ENCODE results near the gene ANKRD53.

ANKRD53 gene

GRCh38 chr2:70978341-70979179 lies at the start of gene ANKRD53:
Gene ANKRD53, plus strand, starts transcription at chr2:70978630. Its CDS starts 16 bp downstream, at chr2:70978646.
- peak in 1 of 2 donors; percentile 15 for DNase-seq

DNA sequence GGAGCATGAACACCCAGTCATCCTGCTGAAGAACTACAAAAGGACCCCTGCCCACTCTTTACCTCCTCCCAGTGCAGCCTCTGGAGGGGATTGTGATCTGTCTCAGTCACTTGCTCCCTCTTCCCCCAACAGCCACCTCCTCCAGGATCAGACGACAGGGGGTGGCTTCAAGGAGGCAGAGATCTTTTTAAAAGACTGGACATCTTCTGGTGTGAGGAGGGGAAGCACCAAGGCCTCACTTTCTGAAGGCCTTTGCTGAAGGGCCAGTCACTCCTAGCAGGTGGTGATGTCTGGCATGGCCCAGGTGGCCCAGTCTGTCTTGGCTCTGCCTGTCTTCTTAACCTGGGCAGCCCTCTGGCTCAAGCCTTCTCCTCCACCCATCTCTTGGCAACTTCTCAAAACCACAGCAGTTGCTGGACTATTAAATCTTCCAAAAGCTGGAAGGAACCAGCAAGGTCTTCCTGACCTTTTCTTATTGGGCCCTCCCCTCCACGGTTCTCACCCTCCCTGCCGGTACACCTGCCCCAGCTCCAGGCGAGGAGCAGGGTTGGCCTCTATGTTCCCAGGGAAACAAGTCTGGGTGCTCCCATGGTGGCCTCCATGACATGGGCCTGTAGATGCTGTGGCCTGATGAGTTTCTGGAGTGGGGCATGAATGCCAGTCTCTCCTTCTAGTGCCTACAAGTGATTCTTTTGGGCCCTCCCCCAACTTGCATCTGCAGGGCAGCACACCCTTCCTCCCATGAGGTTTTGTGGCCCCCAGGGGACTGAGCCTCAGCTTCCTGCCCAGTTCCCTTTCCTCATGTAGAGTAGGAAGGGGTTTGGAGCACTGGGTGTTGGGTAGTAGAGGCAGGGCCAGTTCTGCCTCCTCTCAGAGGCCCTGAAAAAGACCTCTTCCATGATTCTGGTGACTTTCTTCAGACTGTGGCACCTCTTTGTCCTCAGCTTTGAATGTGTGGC lies 47.8 kb upstream of the ANKRD53 start:
- DNase-seq: no peak

DNA sequence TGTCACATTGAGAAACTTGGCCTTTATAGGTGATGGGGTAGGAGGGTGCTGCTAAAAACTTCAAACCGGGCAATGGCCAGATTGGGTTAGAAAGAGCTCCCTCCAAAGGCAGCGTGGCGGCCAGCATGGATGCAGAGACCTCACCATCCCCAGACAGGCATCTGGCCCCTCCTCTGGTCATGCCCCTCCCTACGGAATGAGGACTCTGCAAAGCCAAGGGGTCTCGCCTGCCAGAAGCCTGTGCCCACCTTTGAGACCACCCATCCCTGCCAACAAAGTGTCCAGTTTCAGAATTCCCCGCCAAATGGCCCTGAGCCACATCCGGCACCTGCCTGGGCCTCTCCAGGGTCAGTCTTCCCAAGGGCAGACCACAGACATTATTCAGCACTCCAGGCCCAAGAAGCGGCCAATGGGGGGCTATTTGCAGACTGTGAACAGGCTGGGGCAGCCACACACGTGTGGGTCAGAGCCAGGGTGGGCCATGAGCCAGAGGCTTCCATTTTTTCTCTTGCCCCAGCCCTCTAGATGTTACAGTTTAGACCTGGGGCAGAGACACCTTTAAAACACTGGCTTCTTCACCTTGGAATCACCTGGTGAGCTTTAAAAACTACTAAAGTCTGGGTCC lies 46.9 kb upstream of the ANKRD53 start:
- DNase-seq: no peak

GRCh38 chr2:70932631-70933230 lies 45.7 kb upstream of the ANKRD53 start:
- DNase-seq: no peak

DNA sequence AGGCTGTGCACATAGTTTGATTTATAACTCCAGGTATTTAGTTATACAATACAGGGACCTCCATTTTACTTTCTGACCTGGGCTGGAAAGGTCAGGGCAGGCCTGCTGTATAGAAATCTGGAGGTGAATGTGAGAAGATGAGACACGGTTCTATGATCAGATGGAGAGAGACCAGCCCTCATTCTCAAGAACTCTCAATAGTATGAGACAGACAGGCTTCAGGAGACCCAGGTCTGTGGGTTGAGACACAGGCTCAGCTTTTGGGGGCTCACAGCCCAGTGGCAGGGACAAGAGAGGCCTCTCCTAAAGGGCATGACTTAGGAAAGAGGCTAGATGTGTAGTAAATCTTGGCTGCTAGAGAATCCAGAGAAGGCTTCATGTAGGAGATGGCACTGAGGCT lies 43.4 kb upstream of the ANKRD53 start:
- no peak for DNase-seq

- no peak for DNase-seq
These were observed 42.8 kb upstream of the ANKRD53 start, which contains the start of gene ATP6V1B1 for GRCh38 chr2:70935468-70936164. Gene ATP6V1B1, plus strand, starts transcription at chr2:70935900. Its CDS starts 55 bp downstream, at chr2:70935955.

GRCh38 chr2:70936165-70936978 lies 42.1 kb upstream of the ANKRD53 start:
- no peak for DNase-seq

DNA sequence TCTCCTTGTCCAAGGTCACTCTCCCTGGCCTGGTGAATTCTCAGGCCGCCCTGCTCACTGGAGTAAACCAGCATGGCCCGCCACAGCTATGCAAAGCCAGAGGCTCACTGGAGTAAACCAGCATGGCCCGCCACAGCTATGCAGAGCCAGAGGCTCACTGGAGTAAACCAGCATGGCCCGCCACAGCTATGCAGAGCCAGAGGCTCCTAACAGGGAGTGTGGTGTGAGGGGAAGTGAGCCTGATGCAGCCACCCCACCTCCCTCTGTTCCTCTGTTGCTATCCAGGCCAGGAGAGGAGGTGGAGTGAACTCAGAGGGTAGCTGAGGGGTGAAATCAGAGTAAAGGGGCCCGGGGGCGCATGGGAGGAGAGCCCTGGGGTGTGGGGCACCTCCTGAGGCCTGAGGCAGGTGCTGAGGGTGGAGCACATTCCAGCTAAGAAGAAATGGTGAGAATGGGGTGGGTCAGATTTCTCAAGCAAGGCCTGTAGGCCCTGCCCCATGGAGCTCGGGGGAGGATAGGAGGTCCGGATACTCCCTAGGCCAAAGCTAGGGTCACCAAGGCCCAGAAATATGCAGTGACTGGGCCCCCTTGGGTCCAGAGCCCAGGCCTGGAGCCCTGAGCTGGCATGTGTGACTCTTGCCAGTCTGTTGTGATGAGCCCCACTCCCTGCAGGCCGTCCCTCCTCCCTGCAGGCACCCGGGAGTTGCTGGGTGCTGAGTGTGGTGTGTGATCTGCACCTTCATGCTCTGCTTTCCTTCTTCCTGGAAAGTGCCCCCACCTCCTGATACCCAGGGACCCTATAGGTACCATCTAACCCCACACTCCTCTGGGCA lies 41.2 kb upstream of the ANKRD53 start:
- no peak for DNase-seq

GRCh38 chr2:70937866-70938585 lies 40.4 kb upstream of the ANKRD53 start:
- DNase-seq: no peak

- no peak for DNase-seq
These were observed 39.9 kb upstream of the ANKRD53 start for GRCh38 chr2:70938586-70938950.

DNA sequence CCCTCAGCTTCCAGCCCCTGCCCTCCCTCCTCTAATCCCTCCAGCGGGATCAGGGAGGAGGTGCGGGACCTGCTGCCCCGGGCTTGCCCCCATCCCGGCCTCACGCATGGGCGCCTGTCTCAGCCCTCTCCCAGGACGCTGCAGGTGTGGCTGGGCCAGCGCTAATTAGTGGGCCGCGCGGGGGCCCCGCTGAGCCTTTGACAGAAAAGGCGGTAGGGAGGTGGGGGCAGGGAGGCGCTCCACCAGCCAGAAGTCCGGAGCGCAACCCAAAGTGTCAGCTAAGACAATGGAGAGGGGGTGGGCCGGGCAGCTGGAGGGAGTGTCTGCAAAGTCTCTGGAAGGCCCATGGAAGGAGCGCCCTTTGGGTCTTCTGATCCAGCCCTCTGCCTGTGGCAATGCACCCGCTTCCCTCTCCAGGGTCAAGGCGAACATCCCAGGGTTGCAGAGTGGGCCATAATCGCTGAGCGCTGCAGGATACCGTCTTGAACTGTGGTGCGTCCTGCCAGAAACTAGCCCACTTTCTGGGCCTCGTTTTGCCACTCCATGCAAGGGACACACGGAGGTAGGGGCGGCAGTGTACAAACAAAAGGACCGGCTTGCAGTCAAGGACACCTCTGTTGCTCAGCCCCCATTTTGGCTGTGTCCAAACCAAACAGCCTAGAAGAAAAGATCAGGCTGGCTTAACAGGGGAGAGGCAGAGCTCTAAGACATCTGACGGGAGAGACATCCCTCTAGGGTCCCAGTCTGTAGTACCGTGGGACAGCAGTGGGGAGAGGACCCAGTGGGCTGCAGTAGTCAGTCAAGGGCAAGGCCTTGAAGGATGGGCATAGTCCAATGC lies 39.2 kb upstream of the ANKRD53 start:
- no peak for DNase-seq

DNA sequence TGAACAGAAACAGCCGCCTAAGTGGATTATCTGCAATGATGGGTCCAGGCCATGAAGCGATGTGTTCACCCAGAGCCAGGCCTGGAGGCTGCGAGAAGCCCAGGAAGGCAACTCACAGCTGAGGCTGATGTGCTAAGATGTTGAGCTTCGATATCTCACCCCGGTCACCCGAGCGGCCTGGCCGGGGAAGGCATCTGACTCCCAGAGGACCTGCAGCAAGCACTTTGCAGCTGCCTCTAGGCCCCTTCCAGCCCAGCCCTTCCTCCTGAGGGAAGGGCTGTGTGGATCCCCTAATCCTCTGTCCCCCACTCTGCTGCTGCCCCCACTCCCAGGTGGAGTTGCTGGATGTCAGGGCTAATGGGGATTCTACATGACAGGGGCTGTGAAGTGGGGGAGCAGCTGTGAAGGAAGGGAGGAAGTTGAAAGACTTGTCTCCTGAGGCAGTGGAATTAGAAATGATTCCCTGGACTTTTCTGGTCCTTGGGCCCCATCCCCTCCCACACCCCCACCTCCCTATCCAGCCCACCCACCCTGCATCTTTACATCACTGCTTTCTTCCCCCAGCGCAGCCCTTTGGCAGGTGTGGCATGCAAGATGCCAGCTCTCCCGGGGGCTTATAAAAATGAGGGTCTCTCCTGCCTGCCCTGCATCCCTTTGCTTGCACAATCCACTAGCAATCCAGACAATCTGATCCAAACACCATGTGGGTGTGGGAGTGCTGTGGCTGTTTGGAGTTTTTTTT lies 38.4 kb upstream of the ANKRD53 start:
- no peak for DNase-seq

GRCh38 chr2:70941186-70941585 lies 37.2 kb upstream of the ANKRD53 start:
- DNase-seq: no peak

DNA sequence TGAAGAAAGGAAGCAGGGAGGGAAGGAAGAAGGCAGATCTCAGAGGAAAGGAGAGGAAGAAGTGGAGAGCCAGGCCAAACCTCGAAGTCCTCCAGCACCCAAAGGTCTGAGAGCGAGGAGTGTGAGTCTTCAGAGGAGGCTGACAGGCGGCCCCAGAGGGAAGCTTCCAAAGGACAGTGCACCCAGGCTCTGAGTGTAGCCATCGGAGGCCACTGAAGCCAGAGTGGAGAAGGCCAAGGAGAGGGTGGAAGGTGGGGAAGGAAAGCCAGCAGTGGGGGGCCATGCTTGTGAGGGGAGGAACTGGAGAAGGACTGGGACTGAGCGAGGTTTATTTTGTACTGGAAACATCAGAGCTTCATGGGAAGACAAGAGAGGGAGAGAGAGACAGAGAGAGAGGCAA lies 36.7 kb upstream of the ANKRD53 start:
- DNase-seq: no peak

GRCh38 chr2:70942396-70943204 lies 35.8 kb upstream of the ANKRD53 start:
- DNase-seq: no peak

GRCh38 chr2:70943205-70943871 lies 35.1 kb upstream of the ANKRD53 start:
- no peak for DNase-seq
